ENCODE results near the gene ANXA10.

ANXA10 gene

GRCh38 chr4:168059251-168059650 is 33.1 kb upstream of the ANXA10 start:
- TF ChIP-seq PKNOX1 (IDR thresholded peaks at IDR 0.05) = no peak
- DNase-seq (ENCODE audit: extremely low spot score) = no peak
- ChIA-PET CTCF (no interaction called here), POLR2A (no interaction called here)

GRCh38 chr4:168063031-168063430 is 29.3 kb upstream of the ANXA10 start:
- CTCF ChIA-PET = no interaction called here
- no peak for TF ChIP-seq ARNT (IDR thresholded peaks at IDR 0.05)
- no peak for TF ChIP-seq LEF1 (IDR thresholded peaks at IDR 0.05; ENCODE audit: borderline replicate concordance)
- no peak for TF ChIP-seq BHLHE40 (IDR thresholded peaks at IDR 0.05; ENCODE audit: borderline replicate concordance)
- TF ChIP-seq NFRKB (IDR thresholded peaks at IDR 0.05) = no peak
- TF ChIP-seq FOXK2 (IDR thresholded peaks at IDR 0.05) = no peak
- no peak for TF ChIP-seq CTBP1 (IDR thresholded peaks at IDR 0.05; ENCODE audit: borderline replicate concordance)
- no peak for TF ChIP-seq PKNOX1 (IDR thresholded peaks at IDR 0.05)
- TF ChIP-seq SP1 (IDR thresholded peaks at IDR 0.05) = no peak
- TF ChIP-seq FOXA1 (IDR thresholded peaks at IDR 0.05) = no peak
- TF ChIP-seq ZNF384 (IDR thresholded peaks at IDR 0.05) = no peak
- no peak for TF ChIP-seq TARDBP (IDR thresholded peaks at IDR 0.05)
- no peak for TF ChIP-seq ELF4 (IDR thresholded peaks at IDR 0.05)
- no peak for TF ChIP-seq HDGF (IDR thresholded peaks at IDR 0.05; ENCODE audit: borderline replicate concordance)
- DNase-seq (ENCODE audit: extremely low spot score) = no peak
- POLR2A ChIA-PET = no interaction called here

- no peak for DNase-seq (ENCODE audit: extremely low spot score)
- ChIA-PET CTCF (no interaction called here), POLR2A (no interaction called here)
- TF ChIP-seq ARNT (IDR thresholded peaks at IDR 0.05) (no peak), FOXK2 (IDR thresholded peaks at IDR 0.05) (no peak), CTBP1 (IDR thresholded peaks at IDR 0.05; ENCODE audit: borderline replicate concordance) (no peak), ELF4 (IDR thresholded peaks at IDR 0.05) (no peak), HDGF (IDR thresholded peaks at IDR 0.05; ENCODE audit: borderline replicate concordance) (no peak), L3MBTL2 (conservative IDR thresholded peaks at IDR 0.05) (no peak), BHLHE40 (IDR thresholded peaks at IDR 0.05; ENCODE audit: borderline replicate concordance) (no peak), SP1 (IDR thresholded peaks at IDR 0.05) (no peak), FOXM1 (IDR thresholded peaks at IDR 0.05; ENCODE audit: borderline replicate concordance) (no peak), SUZ12 (IDR thresholded peaks at IDR 0.05) (no peak), PKNOX1 (IDR thresholded peaks at IDR 0.05) (no peak), ZNF384 (IDR thresholded peaks at IDR 0.05) (no peak), FOXA1 (IDR thresholded peaks at IDR 0.05) (no peak), TARDBP (IDR thresholded peaks at IDR 0.05) (no peak), NFRKB (IDR thresholded peaks at IDR 0.05) (no peak), LEF1 (IDR thresholded peaks at IDR 0.05; ENCODE audit: borderline replicate concordance) (no peak)
Measured at GRCh38 chr4:168070903-168071302, 21.4 kb upstream of the ANXA10 start.

GRCh38 chr4:168071304-168071703 is 21.0 kb upstream of the ANXA10 start:
- no peak for DNase-seq (ENCODE audit: extremely low spot score)
- CTCF ChIA-PET = no interaction called here
- TF ChIP-seq BHLHE40 (IDR thresholded peaks at IDR 0.05; ENCODE audit: borderline replicate concordance) (no peak), HDGF (IDR thresholded peaks at IDR 0.05; ENCODE audit: borderline replicate concordance) (no peak), ARNT (IDR thresholded peaks at IDR 0.05) (no peak), NFRKB (IDR thresholded peaks at IDR 0.05) (no peak), TARDBP (IDR thresholded peaks at IDR 0.05) (no peak), ELF4 (IDR thresholded peaks at IDR 0.05) (no peak)
- POLR2A ChIA-PET = no interaction called here

GRCh38 chr4:168074861-168075260 is 17.5 kb upstream of the ANXA10 start:
- POLR2A ChIA-PET = no interaction called here
- DNase-seq (ENCODE audit: extremely low spot score) = no peak
- TF ChIP-seq CTBP1 (IDR thresholded peaks at IDR 0.05; ENCODE audit: borderline replicate concordance) (no peak), NFRKB (IDR thresholded peaks at IDR 0.05) (no peak), TARDBP (IDR thresholded peaks at IDR 0.05) (no peak), PKNOX1 (IDR thresholded peaks at IDR 0.05) (no peak), SUZ12 (IDR thresholded peaks at IDR 0.05) (no peak), FOXA1 (IDR thresholded peaks at IDR 0.05) (no peak), SP1 (IDR thresholded peaks at IDR 0.05) (no peak), FOXM1 (IDR thresholded peaks at IDR 0.05; ENCODE audit: borderline replicate concordance) (no peak), ZNF384 (IDR thresholded peaks at IDR 0.05) (no peak), L3MBTL2 (conservative IDR thresholded peaks at IDR 0.05) (no peak), ELF4 (IDR thresholded peaks at IDR 0.05) (no peak)
- CTCF ChIA-PET = no interaction called here

GRCh38 chr4:168076989-168077725 is 15.2 kb upstream of the ANXA10 start:
- peak; percentile 55 for DNase-seq (ENCODE audit: extremely low spot score)
- CTCF ChIA-PET = no interaction called here
- TF ChIP-seq BHLHE40 (IDR thresholded peaks at IDR 0.05; ENCODE audit: borderline replicate concordance) (no peak), FOXA1 (IDR thresholded peaks at IDR 0.05) (no peak), SP1 (IDR thresholded peaks at IDR 0.05) (no peak), TARDBP (IDR thresholded peaks at IDR 0.05) (no peak), ARNT (IDR thresholded peaks at IDR 0.05) (no peak), HDGF (IDR thresholded peaks at IDR 0.05; ENCODE audit: borderline replicate concordance) (no peak), PKNOX1 (IDR thresholded peaks at IDR 0.05) (peak; percentile 33; the same call in 1 of the 2 replicates), CTBP1 (IDR thresholded peaks at IDR 0.05; ENCODE audit: borderline replicate concordance) (no peak)
- POLR2A ChIA-PET = no interaction called here
